ENCODE data around the gene GTPBP3. TPM values are rescaled to one million over a fixed set of nuclear protein-coding genes. Genes with fewer than 3 reads are reported as not detected.

The GTPBP3 gene
- polyA plus RNA-seq, 1 donor (not counting 4 experiments of a cell fraction or from before 2014, with no cell fraction given) = 7.2 TPM

DNA sequence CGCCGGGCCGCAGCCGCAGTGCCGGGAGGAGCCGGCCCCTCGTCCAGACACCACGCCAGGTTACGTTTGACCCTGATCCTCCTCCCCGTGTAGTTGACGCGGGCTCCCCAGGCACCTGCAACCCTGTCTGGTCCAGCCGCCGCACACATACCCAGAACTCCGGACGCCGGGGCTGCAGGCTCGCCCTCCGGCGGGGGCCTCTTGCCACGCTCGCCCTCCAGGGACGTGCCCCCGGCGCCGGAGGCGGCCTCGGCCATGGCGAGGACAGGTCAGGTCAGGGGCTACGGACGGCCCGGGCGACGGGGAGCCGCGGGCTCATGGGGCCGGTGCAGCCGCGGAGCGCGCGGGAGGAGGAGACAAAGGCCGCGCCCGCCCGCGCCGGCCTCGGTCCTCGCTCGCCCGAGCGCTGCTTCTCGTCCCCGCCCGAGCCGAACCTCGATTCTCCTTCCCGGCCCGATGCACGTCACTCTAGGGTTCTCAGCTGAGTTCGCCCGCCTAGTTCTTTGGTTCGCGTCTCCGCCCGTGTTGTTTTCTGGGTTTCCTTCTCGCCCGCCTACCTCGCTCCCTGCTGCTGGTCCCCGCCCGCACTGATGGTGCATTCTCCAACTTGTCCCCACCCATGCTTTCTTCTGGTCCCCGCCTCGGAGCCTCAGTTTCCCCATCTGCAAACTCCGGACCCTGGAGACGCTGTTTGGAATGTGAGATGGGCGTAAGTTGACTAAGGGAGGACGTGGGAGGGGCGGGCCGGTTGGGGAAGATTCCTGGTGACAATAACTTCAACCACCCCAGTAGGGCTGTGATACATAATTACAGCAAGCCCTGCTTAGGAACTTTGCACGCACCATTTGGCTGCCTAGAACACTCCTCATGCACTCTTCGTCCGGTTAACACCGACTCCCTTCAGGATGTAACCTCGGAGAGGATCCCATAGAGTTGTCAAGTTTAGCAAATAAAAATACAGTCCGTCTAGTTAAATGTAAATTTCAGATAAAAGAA is 2.6 kb upstream of the GTPBP3 start, which contains the start of gene ANO8:
Gene ANO8, minus strand, starts transcription at position 442 of the 996 bp plus-strand sequence. Its CDS starts 185 bp downstream, at position 257.
- dilution Hi-C loops (cut with MboI; ENCODE audit: extremely low pct_ligation_motif_present, low sequenced_read_pairs) = no loop called here
- Histone ChIP-seq H3K9ac (ENCODE audit: control insufficient read depth, extremely low read depth, insufficient read depth, low read length) (peak within 1 kb of the TSS; percentile 62), H3K4me3 (ENCODE audit: control insufficient read depth in 2 of 3, extremely low read depth in 1 of 3, insufficient read depth in 2 of 3, low read depth in 1 of 3, low read length in 3 of 3) (peak within 1 kb of the TSS; percentile 48 to 73 (median 70)), H3K9me1 (ENCODE audit: control insufficient read depth, extremely low read depth, insufficient read depth, low read length) (no peaks in the 10 kb centered on the region), H2AFZ (ENCODE audit: control insufficient read depth, low read length) (peak within 1 kb of the TSS; percentile 78), H3K4me2 (ENCODE audit: control insufficient read depth, extremely low read depth, insufficient read depth, low read depth, low read length) (peak within 1 kb of the TSS; percentile 95), H3K79me2 (ENCODE audit: control insufficient read depth, insufficient read depth, low read length) (peaks cover 5% of the 10 kb centered on the region), H3K9me3 (ENCODE audit: control insufficient read depth, low read depth, low read length) (no peaks in the 10 kb centered on the region), H3K4me1 (ENCODE audit: control insufficient read depth, extremely low read depth, insufficient read depth, low read length) (peaks cover 23% of the 10 kb centered on the region), H3K36me3 (ENCODE audit: control insufficient read depth in 2 of 2, extremely low read depth in 1 of 2, insufficient read depth in 2 of 2, low read length in 2 of 2) (no peaks in the 10 kb centered on the region), H3K27ac (ENCODE audit: control insufficient read depth, insufficient read depth, low read length) (peak within 1 kb of the TSS; percentile 49), H4K20me1 (ENCODE audit: control insufficient read depth, extremely low read depth, insufficient read depth, low read length) (no peaks in the 10 kb centered on the region), H3K27me3 (ENCODE audit: control insufficient read depth, extremely low read depth, insufficient read depth, low read length) (peaks cover 15% of the 10 kb centered on the region)
- DNase-seq (ENCODE audit: low read depth, low spot score) (no peak), FAIRE-seq (peak; percentile 56)
- no peak for TF ChIP-seq EZH2 (IDR thresholded peaks at IDR 0.05; ENCODE audit: low read length)
- TF ChIP-seq, protein P1, sequence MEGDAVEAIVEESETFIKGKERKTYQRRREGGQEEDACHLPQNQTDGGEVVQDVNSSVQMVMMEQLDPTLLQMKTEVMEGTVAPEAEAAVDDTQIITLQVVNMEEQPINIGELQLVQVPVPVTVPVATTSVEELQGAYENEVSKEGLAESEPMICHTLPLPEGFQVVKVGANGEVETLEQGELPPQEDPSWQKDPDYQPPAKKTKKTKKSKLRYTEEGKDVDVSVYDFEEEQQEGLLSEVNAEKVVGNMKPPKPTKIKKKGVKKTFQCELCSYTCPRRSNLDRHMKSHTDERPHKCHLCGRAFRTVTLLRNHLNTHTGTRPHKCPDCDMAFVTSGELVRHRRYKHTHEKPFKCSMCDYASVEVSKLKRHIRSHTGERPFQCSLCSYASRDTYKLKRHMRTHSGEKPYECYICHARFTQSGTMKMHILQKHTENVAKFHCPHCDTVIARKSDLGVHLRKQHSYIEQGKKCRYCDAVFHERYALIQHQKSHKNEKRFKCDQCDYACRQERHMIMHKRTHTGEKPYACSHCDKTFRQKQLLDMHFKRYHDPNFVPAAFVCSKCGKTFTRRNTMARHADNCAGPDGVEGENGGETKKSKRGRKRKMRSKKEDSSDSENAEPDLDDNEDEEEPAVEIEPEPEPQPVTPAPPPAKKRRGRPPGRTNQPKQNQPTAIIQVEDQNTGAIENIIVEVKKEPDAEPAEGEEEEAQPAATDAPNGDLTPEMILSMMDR (optimal IDR thresholded peaks at IDR 0.05 in 1 of 3, IDR thresholded peaks at IDR 0.05 in 1 of 3, conservative IDR thresholded peaks at IDR 0.05 in 1 of 3; ENCODE audit: extremely low read depth in 1 of 3, insufficient read depth in 2 of 3, low read length in 3 of 3) = no peak

DNA sequence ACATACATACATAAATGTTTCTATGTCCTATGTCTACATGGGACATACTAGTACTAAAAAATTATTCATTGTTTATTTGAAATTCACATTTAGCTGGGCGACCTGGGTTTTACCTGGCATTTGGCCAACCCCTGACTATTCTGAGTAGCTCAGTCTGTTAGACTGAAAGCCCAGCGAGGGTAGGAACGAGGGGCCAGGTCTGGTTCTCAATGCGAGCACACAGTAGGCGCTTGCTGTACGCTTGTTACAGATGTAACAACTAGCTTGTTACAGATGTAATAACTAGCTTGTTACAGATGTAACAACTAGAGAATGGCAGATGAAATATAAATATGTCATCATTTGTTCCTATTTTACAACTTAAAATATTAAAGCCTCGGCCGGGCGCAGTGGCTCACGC is 1.8 kb upstream of the GTPBP3 start:
- DNase-seq (ENCODE audit: low read depth, low spot score) (no peak), FAIRE-seq (no peak)
- peaks cover 5% of the 10 kb centered on the region for H3K79me2 ChIP-seq (ENCODE audit: control insufficient read depth, insufficient read depth, low read length)
- H3K27me3 ChIP-seq (ENCODE audit: control insufficient read depth, extremely low read depth, insufficient read depth, low read length) = peaks cover 7% of the 10 kb centered on the region
- H3K9me1 ChIP-seq (ENCODE audit: control insufficient read depth, extremely low read depth, insufficient read depth, low read length) = no peaks in the 10 kb centered on the region
- H3K36me3 ChIP-seq (ENCODE audit: control insufficient read depth in 2 of 2, extremely low read depth in 1 of 2, insufficient read depth in 2 of 2, low read length in 2 of 2) = no peaks in the 10 kb centered on the region
- dilution Hi-C loops (cut with MboI; ENCODE audit: extremely low pct_ligation_motif_present, low sequenced_read_pairs) = no loop called here
- no peaks in the 10 kb centered on the region for H4K20me1 ChIP-seq (ENCODE audit: control insufficient read depth, extremely low read depth, insufficient read depth, low read length)
- no peaks in the 10 kb centered on the region for H3K9me3 ChIP-seq (ENCODE audit: control insufficient read depth, low read depth, low read length)
- H2AFZ ChIP-seq (ENCODE audit: control insufficient read depth, low read length) = no peak overlapping the region
- no peak overlapping the region for H3K9ac ChIP-seq (ENCODE audit: control insufficient read depth, extremely low read depth, insufficient read depth, low read length)
- peaks cover 23% of the 10 kb centered on the region for H3K4me1 ChIP-seq (ENCODE audit: control insufficient read depth, extremely low read depth, insufficient read depth, low read length)
- H3K4me2 ChIP-seq (ENCODE audit: control insufficient read depth, extremely low read depth, insufficient read depth, low read depth, low read length) = peak overlapping the region; percentile 95
- no peak overlapping the region for H3K4me3 ChIP-seq (ENCODE audit: control insufficient read depth in 2 of 3, extremely low read depth in 1 of 3, insufficient read depth in 2 of 3, low read depth in 1 of 3, low read length in 3 of 3)
- H3K27ac ChIP-seq (ENCODE audit: control insufficient read depth, insufficient read depth, low read length) = no peak overlapping the region
- TF ChIP-seq, protein P1 (optimal IDR thresholded peaks at IDR 0.05 in 1 of 3, IDR thresholded peaks at IDR 0.05 in 1 of 3, conservative IDR thresholded peaks at IDR 0.05 in 1 of 3; ENCODE audit: extremely low read depth in 1 of 3, insufficient read depth in 2 of 3, low read length in 3 of 3) = no peak
- no peak for TF ChIP-seq EZH2 (IDR thresholded peaks at IDR 0.05; ENCODE audit: low read length)
